Measurements from ENCODE around the gene RAB23.
"Not testable (repeated sequence)": the region's sequence is repeated elsewhere in the genome, so short reads cannot be mapped to it uniquely, and the experiment has no call there.

The RAB23 gene

GRCh38 chr6:57221936-57222742 is at the start of gene RAB23:
TSS of gene RAB23 (minus strand) at chr6:57222307. CDS start at chr6:57210380, 11,927 bp downstream.
- DNase-seq: peak; percentile 42

GRCh38 chr6:57268294-57268640 is 46.2 kb upstream of the RAB23 start:
- DNase-seq: no peak

- no peak for DNase-seq
Measured at GRCh38 chr6:57267586-57268293, 45.6 kb upstream of the RAB23 start.

- DNase-seq: no peak
Measured at GRCh38 chr6:57265755-57266221, 43.7 kb upstream of the RAB23 start.

- DNase-seq: no peak
Measured at GRCh38 chr6:57263739-57264138, 41.6 kb upstream of the RAB23 start.

GRCh38 chr6:57262901-57263694 is 41.0 kb upstream of the RAB23 start:
- no peak for DNase-seq

GRCh38 chr6:57262488-57262887 is 40.4 kb upstream of the RAB23 start:
- no peak for DNase-seq

- DNase-seq: no peak
Measured at GRCh38 chr6:57261926-57262325, 39.8 kb upstream of the RAB23 start.

GRCh38 chr6:57259064-57259463 is 37.0 kb upstream of the RAB23 start:
- no peak for DNase-seq

- no peak for DNase-seq
Measured at GRCh38 chr6:57257911-57258541, 35.9 kb upstream of the RAB23 start.

GRCh38 chr6:57256541-57256940 is 34.4 kb upstream of the RAB23 start:
- DNase-seq: no peak

GRCh38 chr6:57255451-57256169 is 33.5 kb upstream of the RAB23 start:
- no peak for DNase-seq

- DNase-seq: no peak
Measured at GRCh38 chr6:57254055-57254717, 32.1 kb upstream of the RAB23 start.

GRCh38 chr6:57252975-57253374 is 30.9 kb upstream of the RAB23 start:
- no peak for DNase-seq

GRCh38 chr6:57252137-57252536 is 30.0 kb upstream of the RAB23 start:
- DNase-seq: no peak

GRCh38 chr6:57250348-57250747 is 28.2 kb upstream of the RAB23 start:
- DNase-seq: no peak

GRCh38 chr6:57248311-57248895 is 26.3 kb upstream of the RAB23 start:
- DNase-seq: no peak

GRCh38 chr6:57247603-57248002 is 25.5 kb upstream of the RAB23 start:
- DNase-seq: no peak

- no peak for DNase-seq
Measured at GRCh38 chr6:57246307-57246706, 24.2 kb upstream of the RAB23 start.

- no peak for DNase-seq
Measured at GRCh38 chr6:57243954-57244353, 21.8 kb upstream of the RAB23 start.

GRCh38 chr6:57243526-57243925 is 21.4 kb upstream of the RAB23 start:
- not testable (repeated sequence) for DNase-seq
